Articular chondrocyte of knee joint (primary cell): ENCODE results near the gene TGFB1I1. TPM values are rescaled to one million over a fixed set of nuclear protein-coding genes. Genes with fewer than 3 reads are reported as not detected.

Experiments
- total RNA-seq: library from RNA; depleted of rRNA; stranded (reverse); fragments of >200 nt; gene quantifications from 2 replicates; pipeline ENCODE4 v1.2.3, GENCODE V29; 2012

Gene TGFB1I1
- 46.3 and 54.0 TPM in 2 replicates for total RNA-seq

DNA sequence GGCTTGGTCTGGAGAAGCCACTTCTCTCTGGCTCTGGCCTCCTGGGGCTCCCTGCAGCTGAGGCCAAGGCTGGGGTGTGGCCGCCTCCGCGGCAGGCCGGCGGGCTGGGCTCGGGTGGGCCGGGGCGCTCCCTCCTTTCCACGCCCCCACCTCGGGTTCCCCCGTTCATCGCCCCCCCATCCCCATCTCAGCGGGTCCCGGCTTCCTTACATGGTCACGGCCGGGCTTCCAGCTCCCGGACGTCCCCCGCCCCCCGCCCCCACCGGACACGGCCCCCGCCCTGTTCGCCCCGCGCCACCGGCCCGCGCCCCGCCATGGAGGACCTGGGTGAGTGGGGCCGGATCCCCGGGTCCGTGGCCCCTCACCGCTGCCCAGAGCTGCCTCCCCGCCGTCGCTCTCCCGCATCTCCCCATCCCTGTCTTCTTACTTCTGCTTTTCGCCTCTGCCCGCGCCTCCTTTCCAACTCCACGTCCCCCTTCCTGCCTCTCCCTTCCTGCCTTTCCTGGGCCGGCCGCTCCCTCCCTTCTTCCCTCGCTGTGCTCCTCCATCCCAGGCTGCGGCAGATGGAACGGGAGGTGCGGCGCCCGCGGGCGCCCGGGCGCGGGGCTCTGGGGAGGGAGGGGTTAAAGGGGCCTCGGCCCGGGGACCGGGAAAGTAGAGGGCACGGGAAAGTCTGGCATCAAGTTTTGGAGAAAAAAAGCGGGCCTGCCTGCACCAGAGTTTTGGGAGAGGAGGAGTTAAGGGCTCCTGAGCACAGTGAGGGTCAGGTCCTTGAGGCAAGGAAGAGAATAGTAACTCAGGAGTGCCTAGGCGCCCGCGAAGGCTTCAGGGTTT is at the start of gene TGFB1I1:
TGFB1I1 (plus strand) TSS at position 278 of the 834 bp plus-strand sequence; CDS start at position 315, 37 bp downstream.

DNA sequence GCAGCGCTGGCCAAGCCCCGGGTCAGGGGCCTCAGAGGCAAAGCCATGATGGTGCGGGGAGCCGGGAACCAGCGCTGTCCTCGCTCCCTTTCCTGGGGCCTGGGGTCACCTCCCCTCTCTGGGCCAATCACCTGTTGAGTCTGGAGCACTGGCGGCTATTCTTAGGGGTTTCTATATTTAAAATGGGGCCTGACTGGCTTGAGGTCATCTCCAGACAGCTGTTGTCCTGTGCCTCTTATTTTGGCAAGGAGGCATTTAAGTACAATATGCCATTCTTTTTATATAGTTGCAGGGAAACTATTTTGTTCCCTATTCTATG is 43.7 kb upstream of the TGFB1I1 start, which contains the start of gene COX6A2:
COX6A2 (minus strand) TSS at position 82 of the 319 bp plus-strand sequence; CDS start at position 47, 35 bp downstream.

DNA sequence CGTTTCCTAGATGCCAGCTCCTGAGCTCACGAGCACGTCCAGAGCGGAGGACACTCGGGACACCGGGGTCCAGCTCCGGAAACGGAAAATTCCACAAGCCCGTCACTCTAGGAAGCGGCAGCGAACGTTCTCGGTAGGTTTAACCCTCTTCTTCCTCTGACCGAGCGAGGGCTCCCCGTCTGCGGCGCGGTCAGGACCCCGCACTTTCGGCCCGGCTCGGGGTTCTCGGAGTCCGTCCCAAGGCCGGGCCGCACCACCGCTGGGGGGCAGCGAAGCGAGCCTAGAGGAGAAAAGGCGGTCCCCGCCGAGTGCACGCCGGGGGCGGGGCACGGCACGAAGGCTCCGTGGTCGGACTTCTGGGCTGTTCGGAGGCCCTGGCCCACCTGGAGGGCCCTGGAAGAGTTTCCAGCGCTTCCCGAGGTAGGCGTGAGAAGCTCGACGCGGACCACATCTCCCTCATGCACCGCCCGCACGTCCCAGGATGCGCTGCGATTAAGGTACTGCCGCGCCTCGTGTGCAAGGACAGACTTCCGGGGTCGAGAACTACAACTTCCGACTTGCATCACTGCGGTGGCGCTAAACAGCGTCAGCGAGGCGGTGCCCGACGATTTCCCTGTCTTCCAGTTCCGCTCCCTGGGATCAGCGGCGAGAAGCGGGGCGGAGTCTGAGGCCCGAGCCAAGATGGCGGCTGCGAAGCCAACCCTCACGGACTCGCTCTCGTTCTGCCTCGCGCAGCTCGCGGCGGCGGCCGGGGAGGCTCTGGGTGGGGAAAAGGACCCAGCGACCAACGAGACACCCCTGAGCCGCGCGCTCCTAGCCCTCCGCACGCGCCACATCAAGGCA is 12.9 kb upstream of the TGFB1I1 start, which contains the start of gene ARMC5:
ARMC5 (plus strand) TSS at position 658 of the 843 bp plus-strand sequence; CDS start at position 682, 24 bp downstream.

DNA sequence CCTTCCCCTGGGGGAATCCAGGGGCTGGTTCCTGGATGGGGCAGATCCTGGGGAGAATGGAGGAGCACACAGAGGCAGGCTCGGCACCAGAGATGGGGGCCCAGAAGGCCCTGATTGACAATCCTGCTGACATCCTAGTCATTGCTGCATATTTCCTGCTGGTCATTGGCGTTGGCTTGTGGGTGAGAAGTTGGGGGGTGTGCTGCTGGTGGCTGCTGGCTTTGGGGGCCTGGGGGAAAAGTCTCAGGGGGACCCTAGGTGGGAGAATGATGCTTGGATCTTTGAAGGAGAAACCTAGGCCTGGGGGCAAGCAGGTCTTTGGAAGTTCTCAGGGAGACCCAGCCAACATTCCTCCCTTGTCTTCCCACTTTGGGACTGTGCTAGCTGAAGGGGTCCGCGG is 11.1 kb downstream of the TGFB1I1 start, which contains the start of gene SLC5A2:
SLC5A2 (plus strand) TSS at position 43 of the 400 bp plus-strand sequence; CDS start at position 57, 14 bp downstream.

DNA sequence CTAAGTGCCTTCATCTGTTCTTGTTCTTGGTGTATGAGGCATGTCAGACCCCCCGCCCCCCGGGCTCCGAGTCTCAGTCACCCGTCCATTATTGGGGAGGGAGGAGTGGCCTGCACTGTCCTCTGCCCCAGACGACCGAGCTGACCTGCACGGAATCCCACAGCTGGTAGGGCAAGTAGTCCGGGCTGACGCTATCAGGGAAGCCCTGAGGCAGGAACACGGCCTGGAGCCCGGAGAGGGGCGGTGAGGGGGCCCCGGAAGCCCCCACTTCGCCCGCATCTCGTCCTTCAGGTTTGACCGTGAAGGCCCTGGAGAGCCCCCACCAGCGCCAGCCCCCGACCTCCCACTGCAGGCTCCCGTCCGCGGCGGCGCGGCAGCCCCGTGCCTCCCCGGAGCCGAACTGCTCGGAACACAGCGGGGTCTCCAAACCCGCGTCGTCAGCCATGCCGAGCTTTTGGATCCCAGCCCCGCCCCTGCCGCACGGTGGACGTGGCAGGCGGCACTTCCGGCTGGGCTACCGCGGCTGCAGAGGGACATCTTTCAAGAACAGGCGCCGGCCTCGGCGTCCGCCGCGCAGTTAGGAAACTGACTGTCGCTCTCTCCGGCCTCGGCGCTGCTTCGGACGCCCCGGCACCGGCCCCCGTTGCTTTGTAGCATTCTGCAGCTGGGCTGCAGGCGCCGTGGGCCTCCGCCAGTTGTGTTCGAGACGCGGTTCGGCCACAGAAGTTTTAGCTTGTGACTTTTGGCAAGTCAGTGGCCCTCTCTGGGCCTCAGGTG is 36.2 kb downstream of the TGFB1I1 start, which contains the start of gene RUSF1:
RUSF1 (minus strand) TSS at position 463 of the 777 bp plus-strand sequence; CDS start at position 445, 18 bp downstream.

Other genes with a start within 250 kb of the TGFB1I1 start
- gene ITGAM, start 212.2 kb upstream of the TGFB1I1 start, total RNA-seq, result not detected in 2 replicates
- under 0.01 and 0.52 TPM in 2 replicates for gene ITGAX, start 117.0 kb upstream of the TGFB1I1 start, total RNA-seq
- not detected in 2 replicates for gene ITGAD, start 78.8 kb upstream of the TGFB1I1 start, total RNA-seq
- gene COX6A2, start 43.8 kb upstream of the TGFB1I1 start, total RNA-seq, result not detected in 2 replicates
- 1.2 and 1.4 TPM in 2 replicates for gene ZNF843, start 29.4 kb upstream of the TGFB1I1 start, total RNA-seq
- gene ARMC5, start 12.7 kb upstream of the TGFB1I1 start, total RNA-seq, result 9.0 and 10.4 TPM in 2 replicates
- not detected in 2 replicates for gene SLC5A2, start 11.0 kb downstream of the TGFB1I1 start, total RNA-seq
- 42.0 and 52.5 TPM in 2 replicates for gene RUSF1, start 36.2 kb downstream of the TGFB1I1 start, total RNA-seq
- gene AHSP, start 55.7 kb downstream of the TGFB1I1 start, total RNA-seq, result not detected in 2 replicates